AG09309 (cell line): Measurements from ENCODE around the gene GRID2.

Experiments
- DNase-seq: peaks from one replicate; pipeline ENCODE4 v3.0.0-alpha.2; 2010; ENCODE audit warnings: low read depth
- H3K4me3 ChIP-seq: 2 replicates; pipeline ENCODE4 v1.5.1; 2011; ENCODE audit warnings: mild to moderate bottlenecking, low read depth, low read length, moderate library complexity; ENCODE audit not compliant: control insufficient read depth
- CTCF ChIP-seq: IDR thresholded peaks from 2 replicates; pipeline ENCODE4 v1.5.1; 2011; ENCODE audit warnings: mild to moderate bottlenecking, low read depth, low read length, inconsistent platforms; ENCODE audit not compliant: insufficient read depth, control insufficient read depth; ENCODE audit errors: missing control alignments

The GRID2 gene

GRCh38 chr4:92519727-92520126 lies 216.0 kb downstream of the GRID2 start:
- TF ChIP-seq CTCF = no peak
- H3K4me3 ChIP-seq = no peak overlapping the region
- no peak for DNase-seq

GRCh38 chr4:92520563-92520962 lies 216.8 kb downstream of the GRID2 start:
- TF ChIP-seq CTCF = no peak
- no peak for DNase-seq

GRCh38 chr4:92521941-92522340 lies 218.2 kb downstream of the GRID2 start:
- DNase-seq = no peak
- H3K4me3 ChIP-seq = no peak overlapping the region
- no peak for TF ChIP-seq CTCF

More at GRCh38 chr4:92520563-92520962, 216.8 kb downstream of the GRID2 start:
- no peak overlapping the region for H3K4me3 ChIP-seq

GRCh38 chr4:92522356-92522755 lies 218.6 kb downstream of the GRID2 start:
- no peak overlapping the region for H3K4me3 ChIP-seq
- no peak for DNase-seq
- TF ChIP-seq CTCF = no peak

DNA sequence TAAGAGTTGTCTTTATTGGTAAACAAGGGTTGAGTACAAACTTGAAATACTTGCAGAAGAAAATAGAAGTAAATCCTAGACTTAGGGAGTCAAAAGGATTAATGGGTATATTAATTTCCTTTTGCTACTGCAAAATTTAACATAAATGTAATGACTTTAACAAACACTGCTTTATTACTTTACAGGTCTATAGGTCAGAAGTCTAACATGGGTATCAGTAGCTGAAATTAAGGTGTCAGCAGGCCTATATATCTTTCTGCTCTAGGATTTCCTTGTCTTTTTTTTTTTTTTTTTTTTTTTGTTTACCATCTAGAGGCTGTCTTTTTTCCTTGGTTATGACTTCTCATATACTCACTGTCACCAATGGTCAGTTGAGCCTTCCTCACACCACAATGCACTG lies 220.4 kb downstream of the GRID2 start:
- no peak for DNase-seq
- H3K4me3 ChIP-seq = no peak overlapping the region
- no peak for TF ChIP-seq CTCF

GRCh38 chr4:92528541-92528940 lies 224.8 kb downstream of the GRID2 start:
- no peak for TF ChIP-seq CTCF

DNA sequence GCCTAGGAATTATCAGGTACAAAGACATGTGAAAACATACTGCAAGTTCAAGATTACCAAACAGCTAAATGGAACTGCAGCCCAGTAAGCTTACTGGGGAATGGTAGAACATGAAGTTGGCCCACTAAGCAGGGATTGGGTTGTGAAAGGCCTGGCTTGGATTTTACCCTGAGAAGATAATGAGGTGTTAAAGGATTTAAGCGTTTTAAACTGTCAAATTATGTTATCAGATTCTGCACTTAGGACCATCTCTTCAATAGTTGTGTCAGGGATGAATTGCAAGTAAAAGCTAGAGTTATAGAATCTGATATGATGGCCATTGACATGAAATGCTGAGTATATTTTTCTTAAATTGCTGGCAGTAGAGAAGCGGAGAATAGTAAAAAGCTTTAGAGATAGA lies 225.7 kb downstream of the GRID2 start:
- no peak for DNase-seq
- H3K4me3 ChIP-seq = no peak overlapping the region
- no peak for TF ChIP-seq CTCF

More at GRCh38 chr4:92528541-92528940, 224.8 kb downstream of the GRID2 start:
- no peak for DNase-seq
- H3K4me3 ChIP-seq = no peak overlapping the region
